HG03139 (cell line): ENCODE measurements around the gene CCSER1.

Source experiments
- ATAC-seq: cut with Tn5 transposase; IDR thresholded peaks from one replicate; pipeline ENCODE4 v1.9.1; 2021; ENCODE audit not compliant: unreplicated experiment

CCSER1 gene

DNA sequence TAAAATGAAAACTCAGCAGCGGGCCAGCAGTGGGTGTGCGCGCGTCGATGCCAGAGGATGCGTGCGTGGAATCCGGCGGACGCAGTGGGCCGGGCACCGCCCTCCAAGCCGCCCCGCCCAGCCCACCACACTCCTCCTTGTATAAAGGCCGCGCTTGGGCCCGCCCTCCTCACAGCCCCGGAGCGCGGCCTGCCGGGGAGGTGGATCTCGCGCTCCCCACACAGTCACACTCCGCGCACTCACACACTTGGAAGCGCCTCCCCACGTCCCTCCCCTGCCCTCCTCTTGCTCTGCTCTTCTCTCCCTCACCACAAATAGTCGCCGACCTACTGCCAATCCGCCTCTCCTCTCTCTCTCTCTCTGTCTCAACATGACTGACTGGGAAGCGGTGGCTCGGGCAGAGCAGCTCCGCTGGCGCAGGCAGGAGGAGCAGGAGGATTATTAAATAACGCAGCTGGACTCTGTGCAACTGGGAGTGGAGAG, at the start of gene CCSER1:
Gene CCSER1 (plus strand): TSS at position 172 of the 483 bp plus-strand sequence.
- ATAC-seq: peak; percentile 76

DNA sequence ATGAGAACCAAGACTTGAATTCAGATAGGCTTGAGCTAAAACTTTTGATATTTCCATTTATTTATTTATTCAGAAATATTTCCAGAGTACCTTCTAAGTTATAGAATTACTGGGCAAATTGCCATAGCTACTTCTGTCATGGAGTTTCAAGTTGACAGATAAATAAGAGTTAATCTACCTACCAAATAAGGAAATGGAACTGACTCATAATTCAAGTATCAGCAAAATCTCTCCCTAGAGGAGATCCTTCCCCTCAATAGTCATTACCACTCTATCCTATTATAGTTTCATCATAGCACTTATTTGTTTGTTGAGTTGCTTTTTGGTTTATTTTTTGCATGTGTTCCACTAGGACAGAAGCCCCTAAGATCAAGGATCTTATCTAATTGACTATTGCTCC, 48.8 kb upstream of the CCSER1 start:
- ATAC-seq: no peak

DNA sequence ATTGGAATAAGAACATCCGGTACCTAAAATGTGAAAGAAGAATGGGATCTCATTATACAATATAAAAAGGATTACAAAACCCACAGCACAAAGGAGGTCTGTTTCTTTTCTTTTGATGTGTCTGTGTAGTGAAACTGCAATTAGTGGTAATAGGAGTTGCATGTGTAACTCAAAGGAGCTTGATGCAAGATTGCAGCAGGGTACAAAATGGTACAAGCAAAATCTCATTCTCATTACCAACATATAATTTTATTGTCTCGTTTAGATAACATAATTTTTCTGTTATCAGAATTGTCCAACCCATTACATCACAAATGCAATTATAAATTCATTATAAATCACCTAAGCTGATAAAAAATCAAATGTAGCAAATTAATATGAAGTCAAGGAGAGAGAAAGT, 47.1 kb upstream of the CCSER1 start:
- ATAC-seq: no peak

DNA sequence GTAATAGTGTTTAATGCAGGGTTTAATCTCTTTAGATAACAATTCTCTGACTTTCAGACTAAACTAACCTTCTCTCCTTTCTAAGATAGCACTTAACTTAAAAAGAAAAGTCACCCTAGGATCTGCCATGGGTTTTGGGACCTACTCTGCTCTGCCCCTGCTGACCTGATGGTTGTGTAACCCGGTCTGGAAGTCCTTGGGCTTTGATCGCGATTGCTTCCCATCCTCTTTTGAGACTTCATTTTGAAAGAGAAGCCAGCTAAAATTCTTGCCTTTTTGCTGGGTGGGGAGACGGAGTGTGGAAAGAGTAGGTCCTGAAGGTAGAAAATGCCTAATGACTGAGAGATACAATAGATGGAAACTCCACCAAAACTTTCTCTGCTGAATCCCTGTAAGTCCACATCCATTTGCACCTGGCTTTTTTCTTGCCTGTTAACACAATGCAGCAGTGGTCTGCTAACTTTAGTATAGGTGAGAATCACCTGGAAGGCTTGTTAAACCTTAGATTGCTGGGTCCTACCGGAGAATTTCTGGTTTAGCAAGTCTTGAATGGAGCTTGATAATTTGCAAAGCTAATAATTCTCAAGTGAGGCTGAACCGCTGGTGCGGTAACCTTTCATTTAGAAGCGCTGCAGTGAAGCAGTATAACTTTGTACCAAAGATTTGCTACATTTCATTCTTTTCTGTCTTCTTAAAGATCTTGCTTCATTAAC, 45.6 kb upstream of the CCSER1 start:
- ATAC-seq: no peak

DNA sequence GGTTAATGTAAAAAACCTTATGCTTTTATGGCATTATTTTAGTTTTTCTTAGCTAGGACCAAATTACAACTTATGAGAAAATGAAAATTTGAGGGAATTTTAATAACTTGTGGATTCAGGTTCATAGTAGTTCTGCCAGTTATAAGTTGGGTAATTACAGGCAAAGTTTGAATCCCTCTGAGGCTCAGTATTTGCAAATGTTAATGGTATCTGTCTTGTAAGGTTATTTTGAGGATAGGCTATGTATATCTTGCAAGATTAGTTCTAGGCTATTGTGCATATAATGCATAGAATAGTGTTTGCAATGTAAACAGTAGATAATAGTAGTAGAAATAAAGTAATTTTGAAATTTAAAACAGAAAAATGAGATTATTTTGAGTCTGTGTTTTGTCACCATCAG, 44.7 kb upstream of the CCSER1 start:
- no peak for ATAC-seq

- no peak for ATAC-seq
Observed at GRCh38 chr4:90084277-90084966, 42.8 kb upstream of the CCSER1 start.

- ATAC-seq: no peak
Observed at GRCh38 chr4:90084967-90085295, 42.3 kb upstream of the CCSER1 start.

DNA sequence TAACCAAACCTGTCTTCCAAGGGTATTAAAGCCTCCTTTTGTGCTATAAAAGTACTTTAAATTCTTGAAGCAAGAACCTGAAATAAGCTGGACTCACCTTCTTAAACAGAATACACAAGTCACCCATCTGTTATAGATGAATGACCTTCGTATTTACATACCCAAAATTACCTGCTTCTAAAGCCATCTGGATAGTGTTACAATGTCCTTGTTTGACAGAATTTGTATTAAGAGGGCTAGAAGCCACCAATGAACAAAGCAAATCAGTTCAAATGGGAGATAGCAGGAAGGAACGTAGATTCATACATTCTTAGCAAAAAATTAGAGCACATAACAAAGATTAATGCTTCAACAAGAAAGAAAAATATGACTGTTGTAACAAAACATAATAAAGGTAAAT, 33.7 kb upstream of the CCSER1 start:
- ATAC-seq: no peak

- no peak for ATAC-seq
Observed at GRCh38 chr4:90095000-90095399, 32.2 kb upstream of the CCSER1 start.

DNA sequence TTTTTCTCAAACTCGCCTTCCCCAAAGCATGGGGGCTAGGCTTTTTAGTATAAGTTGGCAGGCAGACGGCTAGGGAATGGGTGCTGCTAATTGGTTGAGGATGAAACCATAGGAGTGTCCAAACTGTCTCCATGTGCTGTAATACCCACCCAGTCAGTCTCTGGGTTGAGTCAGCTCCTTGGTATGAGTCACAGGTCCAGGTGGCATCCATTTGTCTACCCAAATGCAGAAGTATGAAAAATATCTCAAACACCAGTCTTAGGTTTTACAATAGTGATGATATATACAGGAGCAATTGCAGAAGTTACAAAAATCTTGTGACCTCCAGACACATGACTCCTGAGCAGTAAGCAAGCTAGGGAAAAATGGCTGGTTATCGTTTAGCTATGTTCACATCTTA, 27.4 kb upstream of the CCSER1 start:
- no peak for ATAC-seq

DNA sequence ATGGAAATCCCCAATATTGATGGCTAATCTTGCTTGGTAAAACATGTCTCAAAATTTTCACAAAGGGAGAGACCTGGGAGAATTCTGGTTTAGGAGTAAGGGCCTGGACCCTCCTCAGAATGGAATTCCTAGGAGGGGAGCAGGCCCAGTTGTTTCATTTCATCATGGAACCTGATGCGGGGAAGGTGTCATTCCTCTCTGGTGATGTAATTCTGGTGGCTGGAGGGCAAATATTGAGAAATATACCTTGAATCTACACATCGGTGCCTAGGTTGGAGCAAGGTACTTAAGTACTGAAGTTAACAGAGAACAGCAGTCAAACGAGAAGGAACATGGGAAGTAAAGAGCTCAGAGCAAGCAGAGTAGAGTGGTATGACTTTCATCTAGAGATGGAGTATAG, 23.2 kb upstream of the CCSER1 start:
- ATAC-seq: no peak

DNA sequence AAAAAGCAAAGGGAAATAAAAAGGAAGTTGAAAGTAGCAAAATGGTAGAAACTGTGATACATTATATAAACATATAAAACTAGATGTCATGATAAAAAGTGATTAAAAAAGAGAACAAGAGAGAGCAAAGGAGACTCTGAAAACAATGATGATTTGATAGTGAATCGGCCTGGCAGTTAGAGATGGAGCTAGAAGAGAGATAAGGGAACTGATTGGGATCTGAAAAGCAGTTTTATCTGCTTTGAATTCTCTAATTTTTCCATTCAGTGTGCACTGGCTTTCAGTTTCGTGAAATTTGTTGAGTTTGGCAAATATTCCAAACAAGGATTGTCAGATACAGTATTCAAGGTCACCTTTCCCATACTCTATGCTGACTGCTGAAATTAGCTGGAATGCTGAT, 21.9 kb upstream of the CCSER1 start:
- no peak for ATAC-seq

DNA sequence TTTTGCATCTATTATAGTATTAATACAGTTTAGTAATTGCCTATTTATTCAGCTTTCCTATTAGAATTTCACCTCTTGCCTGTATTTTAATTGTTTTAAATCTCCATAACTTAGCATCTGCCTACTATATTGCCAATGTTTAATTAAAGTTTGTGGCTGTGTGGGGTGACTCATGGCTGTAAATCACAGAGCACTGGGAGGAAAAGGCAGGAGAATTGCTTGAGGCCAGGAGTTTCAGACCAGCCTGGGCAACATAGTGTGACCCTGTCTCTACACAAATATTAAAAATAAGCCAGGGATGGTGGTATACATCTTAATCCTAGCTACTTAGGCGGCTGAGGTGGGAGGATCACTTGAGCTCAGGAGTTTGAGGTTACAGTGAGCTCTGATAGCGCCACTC, 14.5 kb upstream of the CCSER1 start:
- ATAC-seq: no peak

- ATAC-seq: no peak
Observed at GRCh38 chr4:90113881-90114457, 13.2 kb upstream of the CCSER1 start.

- ATAC-seq: peak; percentile 53
Observed at GRCh38 chr4:90118527-90119195, 8.5 kb upstream of the CCSER1 start.

- no peak for ATAC-seq
Observed at GRCh38 chr4:90120037-90120436, 7.2 kb upstream of the CCSER1 start.

- ATAC-seq: no peak
Observed at GRCh38 chr4:90120815-90121214, 6.4 kb upstream of the CCSER1 start.

DNA sequence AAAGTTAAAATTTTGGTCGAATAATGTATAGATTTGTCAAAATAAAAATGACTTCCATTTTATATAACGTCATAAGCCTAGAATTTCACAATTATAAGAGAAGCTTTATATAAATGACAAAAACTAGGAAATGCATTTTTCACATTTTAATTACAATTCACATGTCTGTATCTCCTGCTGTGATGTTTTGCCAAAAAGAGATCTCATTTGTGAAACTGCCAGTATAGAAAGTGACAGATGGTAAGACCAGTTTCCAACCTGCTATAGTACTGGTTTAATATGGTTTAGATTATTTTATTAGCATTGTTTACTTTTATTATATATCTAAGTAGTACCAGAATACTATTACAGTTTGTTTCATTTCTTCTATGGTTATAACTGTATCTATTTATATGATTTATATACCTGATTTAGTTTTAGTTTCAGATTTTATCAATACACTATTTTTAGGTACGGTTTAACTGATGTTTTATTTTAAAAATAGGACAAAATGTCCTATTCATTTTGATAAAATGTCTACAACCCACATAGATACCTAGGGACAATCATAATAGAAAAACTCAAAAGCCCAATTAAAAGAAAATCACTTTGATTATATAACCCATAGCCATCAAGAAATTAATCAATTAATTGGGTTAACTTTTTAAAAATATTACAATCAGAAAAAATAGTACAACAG, 5.4 kb upstream of the CCSER1 start:
- ATAC-seq: no peak

- ATAC-seq: no peak
Observed at GRCh38 chr4:90122355-90122748, 4.8 kb upstream of the CCSER1 start.

- no peak for ATAC-seq
Observed at GRCh38 chr4:90124276-90124675, 2.9 kb upstream of the CCSER1 start.

DNA sequence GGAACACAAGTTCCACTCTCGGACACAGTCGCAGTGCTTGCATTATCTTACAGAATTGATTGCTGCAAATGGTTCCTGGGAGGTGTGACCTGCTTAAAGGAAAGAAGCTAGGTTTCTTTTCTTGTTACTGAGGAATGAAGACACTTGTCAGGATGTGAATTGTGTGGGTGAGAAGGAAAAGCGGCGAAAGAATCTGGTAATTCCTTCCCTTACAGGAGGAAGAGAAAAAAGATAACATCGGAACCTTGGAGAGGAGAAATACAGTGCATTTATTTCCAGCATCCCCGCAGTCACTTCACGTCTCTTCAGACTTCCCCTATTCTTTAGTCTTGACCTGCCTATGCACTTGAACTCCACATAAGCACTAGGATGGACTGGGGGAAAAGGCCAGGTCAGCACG, 389 bp upstream of the CCSER1 start:
- ATAC-seq: no peak
